GM21825 (cell line): ENCODE data around the gene TENT4B.

Source experiments
- ATAC-seq: cut with Tn5 transposase; IDR thresholded peaks from one replicate; pipeline ENCODE4 v1.9.1; 2021; ENCODE audit warnings: mild to moderate bottlenecking, moderate library complexity; ENCODE audit not compliant: unreplicated experiment

The TENT4B gene

GRCh38 chr16:50192386-50193050 lies 39.4 kb downstream of the TENT4B start:
- no peak for ATAC-seq

GRCh38 chr16:50193594-50193993 lies 40.5 kb downstream of the TENT4B start:
- ATAC-seq, result no peak

- no peak for ATAC-seq
These were observed 42.2 kb downstream of the TENT4B start for GRCh38 chr16:50195276-50195675.

GRCh38 chr16:50195756-50196155 lies 42.6 kb downstream of the TENT4B start:
- ATAC-seq, result no peak

- ATAC-seq, result no peak
These were observed 44.5 kb downstream of the TENT4B start for GRCh38 chr16:50197582-50197981.

- ATAC-seq, result no peak
These were observed 45.8 kb downstream of the TENT4B start for GRCh38 chr16:50198802-50199403.

GRCh38 chr16:50201787-50202186 lies 48.7 kb downstream of the TENT4B start:
- ATAC-seq, result no peak

GRCh38 chr16:50202926-50203624 lies 50.0 kb downstream of the TENT4B start:
- no peak for ATAC-seq

- no peak for ATAC-seq
These were observed 50.6 kb downstream of the TENT4B start for GRCh38 chr16:50203681-50204080.

GRCh38 chr16:50204453-50205108 lies 51.5 kb downstream of the TENT4B start:
- ATAC-seq, result no peak

- ATAC-seq, result no peak
These were observed 54.5 kb downstream of the TENT4B start for GRCh38 chr16:50207652-50208051.

- ATAC-seq, result no peak
These were observed 55.4 kb downstream of the TENT4B start for GRCh38 chr16:50208460-50208931.

GRCh38 chr16:50209546-50210265 lies 56.6 kb downstream of the TENT4B start:
- ATAC-seq, result no peak

- ATAC-seq, result peak; percentile 86
These were observed 57.3 kb downstream of the TENT4B start for GRCh38 chr16:50210266-50211038.

- no peak for ATAC-seq
These were observed 60.9 kb downstream of the TENT4B start for GRCh38 chr16:50213939-50214519.

- ATAC-seq, result no peak
These were observed 62.6 kb downstream of the TENT4B start for GRCh38 chr16:50215680-50216079.

GRCh38 chr16:50216231-50216630 lies 63.1 kb downstream of the TENT4B start:
- ATAC-seq, result no peak

GRCh38 chr16:50219402-50219975 lies 66.4 kb downstream of the TENT4B start:
- ATAC-seq, result no peak

- ATAC-seq, result no peak
These were observed 71.2 kb downstream of the TENT4B start for GRCh38 chr16:50224286-50224685.
